ENCODE data around the gene PHACTR3. TPM values are rescaled to one million over a fixed set of nuclear protein-coding genes. Genes with fewer than 3 reads are reported as not detected.

The PHACTR3 gene
- total RNA-seq, 1 experiment from 2014 or later = not detected

GRCh38 chr20:59623583-59623982 lies 19.2 kb downstream of the PHACTR3 start:
- Histone ChIP-seq H3K36me3 (no peaks in the 10 kb centered on the region), H3K27me3 (no peaks in the 10 kb centered on the region), H3K4me3 (no peak overlapping the region), H3K9me3 (no peaks in the 10 kb centered on the region)
- DNase-seq = no peak

GRCh38 chr20:59624401-59624800 lies 20.1 kb downstream of the PHACTR3 start:
- Histone ChIP-seq H3K36me3 (no peaks in the 10 kb centered on the region), H3K4me3 (no peak overlapping the region), H3K27me3 (no peaks in the 10 kb centered on the region), H3K9me3 (no peaks in the 10 kb centered on the region)
- no peak for DNase-seq

- Histone ChIP-seq H3K27me3 (no peaks in the 10 kb centered on the region), H3K9me3 (no peaks in the 10 kb centered on the region), H3K36me3 (no peaks in the 10 kb centered on the region), H3K4me3 (no peak overlapping the region)
- no peak for DNase-seq
Measured at GRCh38 chr20:59625214-59625922, 21.0 kb downstream of the PHACTR3 start.

- no peak for DNase-seq
- Histone ChIP-seq H3K36me3 (no peaks in the 10 kb centered on the region), H3K27me3 (no peaks in the 10 kb centered on the region), H3K9me3 (no peaks in the 10 kb centered on the region), H3K4me3 (no peak overlapping the region)
Measured at GRCh38 chr20:59627298-59627697, 23.0 kb downstream of the PHACTR3 start.

- Histone ChIP-seq H3K9me3 (no peaks in the 10 kb centered on the region), H3K27me3 (no peaks in the 10 kb centered on the region), H3K36me3 (no peaks in the 10 kb centered on the region), H3K4me3 (no peak overlapping the region)
- DNase-seq = no peak
Measured at GRCh38 chr20:59628171-59628570, 23.8 kb downstream of the PHACTR3 start.

GRCh38 chr20:59629141-59630045 lies 25.1 kb downstream of the PHACTR3 start:
- H3K4me3 ChIP-seq = no peak overlapping the region
- no peak for DNase-seq
- H3K9me3 ChIP-seq = no peaks in the 10 kb centered on the region
- no peaks in the 10 kb centered on the region; the same call in 1 of the 2 replicates for H3K27me3 ChIP-seq
- no peaks in the 10 kb centered on the region for H3K36me3 ChIP-seq

- peaks cover 2% of the 10 kb centered on the region; the same call in 1 of the 2 replicates for H3K27me3 ChIP-seq
- no peaks in the 10 kb centered on the region for H3K36me3 ChIP-seq
- no peaks in the 10 kb centered on the region for H3K9me3 ChIP-seq
- H3K4me3 ChIP-seq = no peak overlapping the region
- no peak for DNase-seq
Measured at GRCh38 chr20:59630526-59630925, 26.2 kb downstream of the PHACTR3 start.

GRCh38 chr20:59631751-59632540 lies 27.6 kb downstream of the PHACTR3 start:
- peaks cover 2% of the 10 kb centered on the region; the same call in 1 of the 2 replicates for H3K27me3 ChIP-seq
- no peak overlapping the region for H3K4me3 ChIP-seq
- H3K36me3 ChIP-seq = no peaks in the 10 kb centered on the region
- no peak for DNase-seq
- H3K9me3 ChIP-seq = no peaks in the 10 kb centered on the region

GRCh38 chr20:59632541-59633113 lies 28.3 kb downstream of the PHACTR3 start:
- H3K4me3 ChIP-seq = no peak overlapping the region
- DNase-seq = no peak
- no peaks in the 10 kb centered on the region for H3K36me3 ChIP-seq
- H3K9me3 ChIP-seq = no peaks in the 10 kb centered on the region
- peaks cover 2% of the 10 kb centered on the region; the same call in 1 of the 2 replicates for H3K27me3 ChIP-seq

GRCh38 chr20:59633656-59634251 lies 29.4 kb downstream of the PHACTR3 start:
- no peak for DNase-seq

GRCh38 chr20:59634435-59635005 lies 30.2 kb downstream of the PHACTR3 start:
- DNase-seq = no peak
- peaks cover 2% of the 10 kb centered on the region; the same call in 1 of the 2 replicates for H3K27me3 ChIP-seq
- no peak overlapping the region for H3K4me3 ChIP-seq
- no peaks in the 10 kb centered on the region for H3K9me3 ChIP-seq
- no peaks in the 10 kb centered on the region for H3K36me3 ChIP-seq

More at GRCh38 chr20:59633656-59634251, 29.4 kb downstream of the PHACTR3 start:
- H3K27me3 ChIP-seq = peaks cover 2% of the 10 kb centered on the region; the same call in 1 of the 2 replicates
- H3K36me3 ChIP-seq = no peaks in the 10 kb centered on the region
- H3K4me3 ChIP-seq = no peak overlapping the region
- H3K9me3 ChIP-seq = no peaks in the 10 kb centered on the region

- Histone ChIP-seq H3K9me3 (no peaks in the 10 kb centered on the region), H3K36me3 (no peaks in the 10 kb centered on the region), H3K4me3 (no peak overlapping the region), H3K27me3 (peaks cover 2% of the 10 kb centered on the region)
- no peak for DNase-seq
Measured at GRCh38 chr20:59636766-59637370, 32.5 kb downstream of the PHACTR3 start.

GRCh38 chr20:59640267-59640666 lies 35.9 kb downstream of the PHACTR3 start:
- no peaks in the 10 kb centered on the region for H3K36me3 ChIP-seq
- no peak overlapping the region for H3K4me3 ChIP-seq
- H3K9me3 ChIP-seq = no peaks in the 10 kb centered on the region
- DNase-seq = no peak
- H3K27me3 ChIP-seq = no peaks in the 10 kb centered on the region; the same call in 1 of the 2 replicates

- Histone ChIP-seq H3K27me3 (no peaks in the 10 kb centered on the region; the same call in 1 of the 2 replicates), H3K9me3 (no peaks in the 10 kb centered on the region)
- no peak for DNase-seq
Measured at GRCh38 chr20:59643615-59644061, 39.3 kb downstream of the PHACTR3 start.

GRCh38 chr20:59644371-59644939 lies 40.1 kb downstream of the PHACTR3 start:
- Histone ChIP-seq H3K9me3 (no peaks in the 10 kb centered on the region), H3K27me3 (no peaks in the 10 kb centered on the region; the same call in 1 of the 2 replicates), H3K36me3 (no peaks in the 10 kb centered on the region), H3K4me3 (no peak overlapping the region)
- DNase-seq = no peak

More at GRCh38 chr20:59643615-59644061, 39.3 kb downstream of the PHACTR3 start:
- Histone ChIP-seq H3K36me3 (no peaks in the 10 kb centered on the region), H3K4me3 (no peak overlapping the region)

Data from MG63 (cell line).